SK-N-MC (cell line): ENCODE data around the gene CMTM8.

ENCODE experiments used
- DNase-seq: peaks from one replicate; pipeline ENCODE4 v3.0.0-alpha.2; 2011; ENCODE audit warnings: low read depth, low spot score
- H3K27ac ChIP-seq: fragments of 200-600 bp; sonication (generic); 2 replicates; pipeline ENCODE4 v1.5.1; 2016; ENCODE audit warnings: mixed run types
- H3K36me3 ChIP-seq: fragments of 200-600 bp; sonication (generic); 2 replicates; pipeline ENCODE4 v1.6.1; 2017; ENCODE audit warnings: antibody characterized with exemption, low read length, mixed read lengths; ENCODE audit not compliant: insufficient read depth
- H3K4me3 ChIP-seq: fragments of 200-600 bp; sonication (generic); 2 replicates; pipeline ENCODE4 v1.5.1; 2016
- H3K9ac ChIP-seq: fragments of 200-600 bp; sonication (generic); 2 replicates; pipeline ENCODE4 v1.8.0; 2017; ENCODE audit warnings: mixed run types, mixed read lengths; ENCODE audit not compliant: insufficient read length
- H3K9me3 ChIP-seq: fragments of 200-600 bp; sonication (generic); 2 replicates; pipeline ENCODE4 v1.6.1; 2017; ENCODE audit warnings: low read depth, mild to moderate bottlenecking, antibody characterized with exemption, low read length, moderate library complexity, mixed read lengths
- EZH2 ChIP-seq: fragments of 200-600 bp; sonication (generic); IDR thresholded peaks from one replicate; pipeline ENCODE4 v1.6.1; 2017; ENCODE audit warnings: antibody characterized with exemption
- FOXP2 ChIP-seq: optimal IDR thresholded peaks from 2 replicates; pipeline ENCODE3; 2011; ENCODE audit warnings: mild to moderate bottlenecking, moderate library complexity; ENCODE audit not compliant: insufficient read depth; ENCODE audit errors: extremely low read length, control extremely low read depth
- POLR2AphosphoS5 ChIP-seq: IDR thresholded peaks from 2 replicates; pipeline ENCODE4 v1.6.1; 2012; ENCODE audit warnings: mild to moderate bottlenecking, low read depth, low read length, borderline replicate concordance

Gene CMTM8

GRCh38 chr3:32310918-32311839 is 72.7 kb downstream of the CMTM8 start:
- Histone ChIP-seq H3K36me3 (no peaks in the 10 kb centered on the region), H3K9ac (no peak overlapping the region), H3K27ac (no peak overlapping the region), H3K9me3 (no peaks in the 10 kb centered on the region), H3K4me3 (no peak overlapping the region)
- no peak for DNase-seq
- no peak for TF ChIP-seq FOXP2
- no peak for TF ChIP-seq EZH2
- no peak for TF ChIP-seq POLR2AphosphoS5

- Histone ChIP-seq H3K9ac (no peak overlapping the region), H3K9me3 (no peaks in the 10 kb centered on the region), H3K36me3 (no peaks in the 10 kb centered on the region), H3K27ac (no peak overlapping the region), H3K4me3 (no peak overlapping the region)
- TF ChIP-seq FOXP2 = no peak
- no peak for TF ChIP-seq POLR2AphosphoS5
- no peak for TF ChIP-seq EZH2
- DNase-seq = no peak
Measured at GRCh38 chr3:32312251-32312650, 73.8 kb downstream of the CMTM8 start.

GRCh38 chr3:32313169-32313568 is 74.7 kb downstream of the CMTM8 start:
- Histone ChIP-seq H3K9ac (no peak overlapping the region), H3K9me3 (no peaks in the 10 kb centered on the region), H3K27ac (no peak overlapping the region), H3K36me3 (no peaks in the 10 kb centered on the region), H3K4me3 (no peak overlapping the region)
- DNase-seq = no peak
- TF ChIP-seq POLR2AphosphoS5 = no peak
- TF ChIP-seq EZH2 = no peak
- no peak for TF ChIP-seq FOXP2

DNA sequence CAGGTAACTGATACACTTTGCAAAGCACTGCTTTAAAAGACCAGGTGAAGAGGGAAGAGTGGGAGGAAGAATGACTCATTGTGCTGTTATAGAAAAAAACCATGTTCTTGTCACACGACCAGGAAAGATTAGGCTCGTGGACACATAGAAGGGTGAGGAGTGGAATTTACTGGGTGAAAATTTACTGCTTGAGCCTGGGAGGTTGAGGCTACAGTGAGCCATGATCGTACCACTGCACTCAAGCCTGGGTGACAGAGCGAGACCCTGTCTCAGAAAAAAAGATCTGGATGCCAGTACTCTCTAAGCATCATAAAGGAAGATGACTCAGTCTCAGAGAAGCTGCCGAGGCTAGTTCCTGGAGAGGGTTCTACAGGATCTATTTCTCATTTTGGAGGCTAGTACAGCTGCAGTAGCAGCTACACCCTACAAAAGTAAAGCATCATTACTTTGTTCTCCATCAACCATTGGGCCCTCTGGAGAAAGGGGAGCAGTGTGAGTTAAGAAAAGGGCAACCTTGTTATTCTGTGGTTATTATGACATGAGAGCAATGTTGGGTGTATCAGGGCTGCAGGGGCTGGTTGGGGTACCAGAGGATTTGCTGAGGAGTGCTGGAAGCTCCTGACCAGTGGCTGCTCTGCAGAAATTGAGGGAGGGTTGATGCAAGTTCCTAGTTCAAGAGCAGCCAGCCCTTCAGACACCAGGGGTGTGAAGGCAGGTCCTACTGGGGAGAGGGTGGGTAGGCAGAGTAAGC is 75.4 kb downstream of the CMTM8 start:
- no peak overlapping the region for H3K27ac ChIP-seq
- no peak overlapping the region for H3K9ac ChIP-seq
- no peaks in the 10 kb centered on the region for H3K9me3 ChIP-seq
- no peak for DNase-seq
- no peaks in the 10 kb centered on the region for H3K36me3 ChIP-seq
- TF ChIP-seq FOXP2 = no peak
- no peak for TF ChIP-seq POLR2AphosphoS5
- TF ChIP-seq EZH2 = no peak
- H3K4me3 ChIP-seq = no peak overlapping the region

- no peak overlapping the region for H3K9ac ChIP-seq
- TF ChIP-seq FOXP2 (no peak), EZH2 (no peak), POLR2AphosphoS5 (no peak)
- H3K27ac ChIP-seq = no peak overlapping the region
- no peaks in the 10 kb centered on the region for H3K36me3 ChIP-seq
- no peak for DNase-seq
- H3K9me3 ChIP-seq = no peaks in the 10 kb centered on the region
- no peak overlapping the region for H3K4me3 ChIP-seq
Measured at GRCh38 chr3:32315441-32315840, 77.0 kb downstream of the CMTM8 start.

DNA sequence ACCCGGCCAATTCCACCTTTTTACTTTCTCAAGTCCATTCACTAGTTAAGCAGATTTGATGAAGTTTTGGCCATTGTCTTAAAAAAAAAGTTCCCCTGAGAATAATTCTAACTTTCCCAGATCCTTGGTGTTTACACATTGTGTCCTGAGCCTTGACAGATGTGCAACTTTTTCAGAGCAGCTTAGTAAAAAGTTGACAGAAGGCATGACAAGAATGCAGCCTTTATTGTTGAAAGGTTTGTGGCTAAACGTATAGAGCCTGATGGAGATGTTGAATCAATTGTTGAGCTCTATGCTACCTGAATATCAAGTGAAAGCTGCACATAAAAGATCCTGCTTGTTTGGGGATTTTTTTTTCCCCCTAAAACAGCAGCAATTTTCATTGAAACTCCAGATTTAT is 77.8 kb downstream of the CMTM8 start:
- Histone ChIP-seq H3K9ac (no peak overlapping the region), H3K36me3 (no peaks in the 10 kb centered on the region), H3K4me3 (no peak overlapping the region), H3K9me3 (no peaks in the 10 kb centered on the region), H3K27ac (no peak overlapping the region)
- no peak for DNase-seq
- TF ChIP-seq EZH2 = no peak
- TF ChIP-seq FOXP2 = no peak
- TF ChIP-seq POLR2AphosphoS5 = no peak

DNA sequence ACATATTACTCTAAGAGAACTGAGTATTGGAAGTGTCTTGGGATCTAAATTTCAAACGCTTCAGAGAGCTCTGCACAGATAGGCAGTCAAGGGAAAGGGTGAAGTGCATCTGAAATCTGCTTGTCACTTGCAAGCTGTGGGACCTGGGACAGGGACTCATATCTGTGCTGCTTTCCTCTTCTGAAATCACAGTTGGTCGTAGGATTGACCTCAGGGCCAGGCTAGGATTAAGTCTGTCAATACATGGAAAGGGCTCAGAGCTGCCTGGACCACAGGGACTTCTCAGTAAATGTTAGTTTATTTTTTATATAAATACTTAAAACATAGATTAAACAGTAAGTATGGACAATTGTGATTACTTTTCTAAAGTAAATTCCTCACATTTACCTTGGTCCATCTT is 78.5 kb downstream of the CMTM8 start:
- no peaks in the 10 kb centered on the region for H3K9me3 ChIP-seq
- H3K9ac ChIP-seq = no peak overlapping the region
- no peak for DNase-seq
- TF ChIP-seq FOXP2 = no peak
- no peak for TF ChIP-seq POLR2AphosphoS5
- no peak for TF ChIP-seq EZH2
- H3K27ac ChIP-seq = no peak overlapping the region
- H3K36me3 ChIP-seq = no peaks in the 10 kb centered on the region
- H3K4me3 ChIP-seq = no peak overlapping the region

DNA sequence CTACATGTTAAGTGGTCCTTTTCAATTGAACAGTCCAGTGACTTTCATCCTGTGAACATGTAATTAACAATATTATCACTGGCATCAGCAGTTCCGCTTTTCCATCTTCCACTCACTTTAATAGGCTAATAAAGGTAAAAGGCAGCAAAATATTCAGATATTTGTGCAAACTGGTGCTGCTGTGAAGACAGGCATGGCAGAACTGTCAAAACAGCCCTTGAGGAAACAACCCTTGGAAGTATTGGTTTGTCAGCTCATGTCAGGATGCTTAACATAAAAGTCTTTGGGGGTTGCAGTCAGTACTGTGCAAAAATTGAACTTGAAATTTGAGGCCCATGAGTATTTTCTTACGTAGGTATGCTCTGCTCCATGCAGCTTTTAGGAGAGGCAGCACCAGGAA is 81.1 kb downstream of the CMTM8 start:
- Histone ChIP-seq H3K9ac (no peak overlapping the region), H3K27ac (no peak overlapping the region), H3K9me3 (no peaks in the 10 kb centered on the region), H3K4me3 (no peak overlapping the region), H3K36me3 (no peaks in the 10 kb centered on the region)
- DNase-seq = no peak
- TF ChIP-seq POLR2AphosphoS5 (no peak), FOXP2 (no peak), EZH2 (no peak)
